Breast epithelium (tissue), 4 donors: ENCODE data around the gene ABCC11. TPM values are rescaled to one million over a fixed set of nuclear protein-coding genes. Genes with fewer than 3 reads are reported as not detected.
A peak's percentile ranks its signal among the peaks of the same experiment; 100 is the strongest.

Experiments used
- DNase-seq, 2 donors: peaks; one replicate each; pipeline ENCODE4 v3.0.0-alpha.2; 2019; ENCODE audit warnings: low spot score in 2 of 2
- H3K27ac ChIP-seq, 2 donors: fragments of 200-600 bp; sonication (generic) in 1 of 2; one replicate each; pipeline ENCODE4 v1.5.1; 2016 to 2019; ENCODE audit warnings: mild to moderate bottlenecking in 1 of 2
- H3K27me3 ChIP-seq, 2 donors: fragments of 200-600 bp; sonication (generic) in 1 of 2; one replicate each; pipeline versions ENCODE4 v1.5.1 to v1.6.0; 2017 to 2019; ENCODE audit warnings: control low read depth in 1 of 2, mild to moderate bottlenecking in 1 of 2
- H3K36me3 ChIP-seq: fragments of 200-600 bp; one replicate; pipeline ENCODE4 v1.5.1; 2019
- H3K4me1 ChIP-seq, 2 donors: fragments of 200-600 bp; sonication (generic); one replicate each; pipeline ENCODE4 v1.5.1; 2016 to 2019; ENCODE audit warnings: control low read depth in 1 of 2
- H3K4me3 ChIP-seq, 3 donors: fragments of 200-600 bp; sonication (generic); 1 replicate in 2 of 3; 2 replicates in 1 of 3; pipeline ENCODE4 v1.5.1; 2016 to 2019; ENCODE audit warnings: mild to moderate bottlenecking in 3 of 3, moderate library complexity in 2 of 3
- H3K9me3 ChIP-seq, 2 donors: fragments of 200-600 bp; sonication (generic) in 1 of 2; one replicate each; pipeline ENCODE4 v1.5.1; 2016 to 2019; ENCODE audit warnings: control low read depth in 1 of 2
- CTCF ChIP-seq, 3 donors: fragments of 450-650 bp; IDR thresholded peaks; one replicate each; pipeline ENCODE4 v1.5.1; 2016 to 2017; ENCODE audit warnings: antibody characterized with exemption in 3 of 3, mild to moderate bottlenecking in 3 of 3, moderate library complexity in 3 of 3
- POLR2A ChIP-seq: fragments of 450-650 bp; IDR thresholded peaks from one replicate; pipeline ENCODE4 v1.6.1; 2016; ENCODE audit warnings: antibody characterized with exemption, mild to moderate bottlenecking, moderate library complexity
- POLR2AphosphoS5 ChIP-seq, 3 donors: sonication (generic); formaldehyde crosslinking; IDR thresholded peaks; one replicate each; pipeline ENCODE4 v1.6.1; 2017; ENCODE audit warnings: antibody characterized with exemption in 3 of 3
- intact Hi-C: fragments of 100-400 bp; cut with DNase I; formaldehyde crosslinking; loops from one replicate; pipeline ENCODE4 v1.15.1; 2023; ENCODE audit warnings: low total_unique reads
- total RNA-seq, 3 donors: library from RNA; depleted of rRNA; stranded (reverse); fragments of >200 nt; gene quantifications; one replicate each; pipeline ENCODE4 v1.1.0, GENCODE V29; 2016

ABCC11 gene
- total RNA-seq, 3 donors from 2014 or later: 0.32 to 31.8 (median 5.4) TPM

- Histone ChIP-seq H3K27ac (peak overlapping the region in 1 of 2 donors; percentile 43), H3K4me3 (no peak overlapping the region), H3K36me3 (peaks cover 7% of the 10 kb centered on the region), H3K4me1 (no peaks in the 10 kb centered on the region), H3K9me3 (peaks cover 0 to 10% of the 10 kb centered on the region in 2 donors), H3K27me3 (no peaks in the 10 kb centered on the region)
- no peak for DNase-seq
- intact Hi-C loops: no loop called here
- TF ChIP-seq CTCF (IDR thresholded peaks at IDR 0.05) (no peak), POLR2A (no peak), POLR2AphosphoS5 (IDR thresholded peaks at IDR 0.05) (no peak)
Observed at GRCh38 chr16:48291303-48291702, 44.0 kb upstream of the ABCC11 start.

- H3K27ac ChIP-seq: no peak overlapping the region
- intact Hi-C loops: no loop called here
- H3K9me3 ChIP-seq: peaks cover 0 to 10% of the 10 kb centered on the region in 2 donors
- H3K4me1 ChIP-seq: peaks cover 0 to 8% of the 10 kb centered on the region in 2 donors
- TF ChIP-seq POLR2A (no peak), POLR2AphosphoS5 (IDR thresholded peaks at IDR 0.05) (no peak), CTCF (IDR thresholded peaks at IDR 0.05) (no peak)
- peaks cover 7% of the 10 kb centered on the region for H3K36me3 ChIP-seq
- DNase-seq: no peak
- no peaks in the 10 kb centered on the region for H3K27me3 ChIP-seq
- no peak overlapping the region for H3K4me3 ChIP-seq
Observed at GRCh38 chr16:48287239-48287638, 39.9 kb upstream of the ABCC11 start.

GRCh38 chr16:48284772-48285409 is 37.6 kb upstream of the ABCC11 start:
- no peaks in the 10 kb centered on the region for H3K27me3 ChIP-seq
- DNase-seq: no peak
- peaks cover 0 to 8% of the 10 kb centered on the region in 2 donors for H3K4me1 ChIP-seq
- H3K27ac ChIP-seq: no peak overlapping the region
- intact Hi-C loops: no loop called here
- peaks cover 0 to 10% of the 10 kb centered on the region in 2 donors for H3K9me3 ChIP-seq
- peaks cover 4% of the 10 kb centered on the region for H3K36me3 ChIP-seq
- TF ChIP-seq POLR2AphosphoS5 (IDR thresholded peaks at IDR 0.05) (no peak), POLR2A (no peak), CTCF (IDR thresholded peaks at IDR 0.05) (no peak)
- H3K4me3 ChIP-seq: no peak overlapping the region

- Histone ChIP-seq H3K27me3 (no peaks in the 10 kb centered on the region), H3K9me3 (peaks cover 0 to 10% of the 10 kb centered on the region in 2 donors), H3K36me3 (no peaks in the 10 kb centered on the region), H3K4me1 (peaks cover 0 to 8% of the 10 kb centered on the region in 2 donors), H3K4me3 (no peak overlapping the region), H3K27ac (peak overlapping the region; percentile 20 to 66)
- intact Hi-C loops: no loop called here
- no peak for DNase-seq
- TF ChIP-seq POLR2A (no peak), POLR2AphosphoS5 (IDR thresholded peaks at IDR 0.05) (no peak), CTCF (IDR thresholded peaks at IDR 0.05) (no peak)
Observed at GRCh38 chr16:48282636-48283263, 35.4 kb upstream of the ABCC11 start.

- H3K27ac ChIP-seq: no peak overlapping the region
- no peak overlapping the region for H3K4me3 ChIP-seq
- DNase-seq: no peak
- intact Hi-C loops: no loop called here
- H3K9me3 ChIP-seq: no peaks in the 10 kb centered on the region
- H3K27me3 ChIP-seq: no peaks in the 10 kb centered on the region
- no peak for TF ChIP-seq POLR2A
- TF ChIP-seq POLR2AphosphoS5 (IDR thresholded peaks at IDR 0.05): no peak
- TF ChIP-seq CTCF (IDR thresholded peaks at IDR 0.05): no peak
- H3K4me1 ChIP-seq: peaks cover 0 to 8% of the 10 kb centered on the region in 2 donors
- no peaks in the 10 kb centered on the region for H3K36me3 ChIP-seq
Observed at GRCh38 chr16:48280546-48280945, 33.2 kb upstream of the ABCC11 start.
